ENCODE measurements around the gene CXorf38.
"Not testable (repeated sequence)": the region's sequence is repeated elsewhere in the genome, so short reads cannot be mapped to it uniquely, and the experiment has no call there.

CXorf38 gene

GRCh38 chrX:40625294-40625693 lies 22.1 kb downstream of the CXorf38 start:
- no peak for DNase-seq

DNA sequence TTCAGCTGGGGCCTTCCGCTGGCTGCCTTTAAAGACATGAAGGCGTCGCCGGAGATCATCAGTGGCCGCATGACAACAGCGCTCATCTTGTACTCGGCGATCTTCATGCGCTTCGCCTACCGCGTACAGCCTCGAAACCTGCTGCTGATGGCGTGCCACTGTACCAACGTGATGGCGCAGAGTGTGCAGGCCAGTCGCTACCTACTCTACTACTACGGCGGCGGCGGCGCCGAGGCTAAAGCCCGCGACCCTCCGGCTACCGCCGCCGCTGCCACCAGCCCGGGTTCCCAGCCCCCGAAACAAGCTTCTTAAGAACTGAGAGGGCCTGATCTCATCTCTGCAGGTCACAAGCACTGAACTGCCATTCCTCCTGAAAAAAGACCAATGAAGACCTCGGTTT lies 23.7 kb downstream of the CXorf38 start:
- DNase-seq: no peak

- no peak for DNase-seq
Observed at GRCh38 chrX:40623139-40623536, 24.2 kb downstream of the CXorf38 start, which contains the start of gene MPC1L. MPC1L (plus strand) TSS chrX:40623428; CDS start chrX:40623566, 138 bp downstream.

GRCh38 chrX:40622479-40623138 lies 24.8 kb downstream of the CXorf38 start:
- no peak for DNase-seq

- no peak for DNase-seq
Observed at GRCh38 chrX:40617566-40617965, 29.8 kb downstream of the CXorf38 start.

DNA sequence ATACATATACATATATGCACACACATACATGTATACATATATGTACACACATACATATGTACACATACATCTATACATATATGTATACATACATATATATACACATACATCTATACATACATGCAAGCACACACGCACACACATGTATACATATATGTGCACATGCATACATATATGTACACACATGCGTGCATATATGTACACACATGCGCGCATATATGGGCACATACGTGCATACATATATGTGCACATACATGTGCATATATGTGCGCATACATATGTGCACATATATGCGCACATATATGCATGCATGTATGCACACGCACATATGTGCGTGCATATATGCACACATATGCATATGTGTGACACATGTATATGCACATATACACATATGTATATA lies 31.4 kb downstream of the CXorf38 start:
- DNase-seq: no peak

- DNase-seq: no peak
Observed at GRCh38 chrX:40612511-40612910, 34.9 kb downstream of the CXorf38 start.

DNA sequence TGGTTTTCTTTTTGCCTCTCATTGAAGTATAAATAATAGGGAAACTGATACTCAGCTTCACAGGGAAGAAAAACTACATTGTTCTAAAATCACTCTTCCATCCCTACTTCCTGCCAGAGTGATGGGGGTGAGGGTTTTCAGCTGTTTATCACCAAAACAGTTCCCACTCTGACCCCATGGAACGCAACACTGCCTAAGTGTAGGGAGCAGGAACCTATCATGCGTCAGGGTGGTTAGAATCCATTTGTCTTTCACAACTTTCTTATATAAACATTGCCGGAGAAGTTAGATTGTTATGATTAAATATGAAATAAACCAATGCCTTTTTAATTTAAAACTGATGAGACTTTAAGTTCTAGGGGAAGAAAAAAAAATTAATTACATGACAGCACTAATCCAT lies 40.0 kb downstream of the CXorf38 start:
- DNase-seq: no peak

GRCh38 chrX:40603446-40603845 lies 43.9 kb downstream of the CXorf38 start:
- no peak for DNase-seq

DNA sequence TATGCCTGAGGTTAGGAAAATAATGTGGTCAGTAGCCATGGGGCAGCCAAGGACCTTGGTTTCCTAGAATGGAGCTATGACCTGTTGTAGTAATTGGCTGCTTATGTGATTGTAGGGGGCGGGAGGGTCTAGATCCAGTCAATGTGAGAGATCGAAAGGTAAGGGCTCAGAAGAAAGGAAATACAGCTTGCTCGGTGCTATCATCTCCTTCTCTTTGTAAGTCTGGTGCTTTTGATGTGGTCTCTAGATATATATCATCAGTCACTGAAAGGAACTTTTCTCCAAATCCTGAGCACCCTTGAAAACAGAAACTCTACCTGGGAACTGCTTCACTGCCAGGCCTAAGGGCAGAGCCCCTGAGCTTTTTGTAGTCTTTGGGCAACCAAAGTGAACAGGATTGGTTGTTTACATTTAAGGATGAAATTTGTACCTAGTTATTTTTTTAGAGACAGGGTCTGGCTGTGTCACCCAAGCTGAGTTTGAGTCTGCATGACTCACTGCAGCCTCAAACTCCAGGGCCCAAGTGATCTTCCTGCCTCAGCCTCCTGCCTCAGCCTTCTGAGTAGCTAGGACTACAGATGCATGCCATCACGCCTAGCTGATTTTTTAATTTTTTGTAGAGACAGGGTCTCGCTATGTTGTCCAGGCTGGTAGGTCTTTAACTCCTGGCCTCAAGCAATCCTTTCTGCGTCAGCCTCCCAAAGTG lies 57.6 kb downstream of the CXorf38 start:
- not testable (repeated sequence) for DNase-seq

DNA sequence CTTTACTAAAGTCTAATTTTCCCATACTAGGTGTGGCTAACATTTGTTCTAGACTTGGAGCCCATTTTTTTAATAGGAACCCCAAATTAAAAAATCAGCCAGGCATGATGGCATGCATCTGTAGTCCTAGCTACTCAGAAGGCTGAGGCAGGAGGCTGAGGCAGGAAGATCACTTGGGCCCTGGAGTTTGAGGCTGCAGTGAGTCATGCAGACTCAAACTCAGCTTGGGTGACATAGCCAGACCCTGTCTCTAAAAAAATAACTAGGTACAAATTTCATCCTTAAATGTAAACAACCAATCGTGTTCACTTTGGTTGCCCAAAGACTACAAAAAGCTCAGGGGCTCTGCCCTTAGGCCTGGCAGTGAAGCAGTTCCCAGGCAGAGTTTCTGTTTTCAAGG lies 59.7 kb downstream of the CXorf38 start:
- DNase-seq: not testable (repeated sequence)

GRCh38 chrX:40582811-40583210 lies 64.5 kb downstream of the CXorf38 start:
- DNase-seq: no peak

GRCh38 chrX:40582178-40582577 lies 65.2 kb downstream of the CXorf38 start:
- not testable (repeated sequence) for DNase-seq

- no peak for DNase-seq
Observed at GRCh38 chrX:40581336-40581920, 65.9 kb downstream of the CXorf38 start.

GRCh38 chrX:40580537-40581335 lies 66.6 kb downstream of the CXorf38 start, which contains the start of gene ATP6AP2:
ATP6AP2 (plus strand) TSS chrX:40580970; CDS start chrX:40581066, 96 bp downstream.
- DNase-seq: peak; percentile 91

DNA sequence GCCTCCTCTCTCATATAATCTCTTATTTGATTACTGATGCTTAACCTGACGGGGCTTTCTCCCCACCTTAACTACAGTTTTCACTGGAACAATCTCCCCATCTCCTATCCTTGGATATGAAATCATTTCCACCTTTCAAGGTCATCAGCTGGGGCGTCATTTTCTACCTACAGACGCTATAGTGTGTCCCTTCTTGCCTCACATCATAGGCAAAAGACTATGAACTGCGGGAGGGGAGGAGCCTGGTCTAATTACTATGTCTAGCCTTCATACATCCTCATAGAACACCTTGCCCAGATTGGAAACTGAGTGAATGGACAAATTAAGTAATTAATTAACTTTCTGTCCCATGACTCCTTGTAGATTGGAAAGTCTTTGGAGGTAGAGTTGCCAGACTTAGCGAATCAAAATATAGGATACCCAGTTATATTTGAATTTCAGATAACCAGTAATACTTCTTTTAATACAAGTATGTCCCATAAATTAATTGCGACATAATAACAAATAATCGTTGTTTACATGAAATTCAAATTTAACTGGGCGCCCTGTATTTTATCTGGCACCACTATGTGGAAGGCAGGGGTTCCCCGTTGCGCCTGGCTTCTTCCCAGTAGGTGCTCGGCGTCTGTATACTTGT lies 67.3 kb downstream of the CXorf38 start:
- DNase-seq: no peak

DNA sequence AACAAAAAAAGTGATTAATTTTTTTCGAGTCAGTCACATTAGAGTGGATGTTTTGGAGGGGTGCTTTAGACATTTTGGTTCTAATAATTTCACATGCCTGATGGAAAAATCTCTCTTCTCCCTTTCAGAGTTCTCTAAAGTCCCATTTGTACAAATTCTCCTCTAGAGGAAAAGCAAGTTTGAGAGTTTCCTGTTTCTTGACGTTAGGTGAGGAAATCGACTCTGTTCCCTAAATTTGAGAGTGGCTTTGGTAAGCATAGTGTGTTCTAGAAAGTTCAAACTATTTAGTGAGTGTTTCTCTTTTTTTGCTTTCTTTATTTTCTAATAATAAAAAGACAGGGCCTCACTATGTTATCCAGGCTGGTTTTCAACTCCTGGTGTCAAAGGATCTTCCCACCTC lies 68.2 kb downstream of the CXorf38 start:
- no peak for DNase-seq

- no peak for DNase-seq
Observed at GRCh38 chrX:40578039-40578695, 69.2 kb downstream of the CXorf38 start.
